AG04450 (cell line): Measurements from ENCODE around the gene TMEM145. TPM values are rescaled to one million over a fixed set of nuclear protein-coding genes. Genes with fewer than 3 reads are reported as not detected.
A peak's percentile ranks its signal among the peaks of the same experiment; 100 is the strongest.

ENCODE experiments used
- CTCF ChIA-PET: fragments of 300-600, 350-600 bp; formaldehyde crosslinking; extraction: SDS; loops from one replicate; lab custom pipeline; 2022; ENCODE audit warnings: antibody characterized with exemption, inconsistent platforms; lab: Charles Lee
- POLR2A ChIA-PET: fragments of 350-600 bp; formaldehyde crosslinking; extraction: SDS; loops from one replicate; lab custom pipeline; 2021; ENCODE audit warnings: antibody characterized with exemption, inconsistent platforms; lab: Yijun Ruan, JAX
- DNase-seq: peaks from one replicate; pipeline ENCODE4 v3.0.0-alpha.2; 2011; ENCODE audit warnings: low read depth, low spot score
- H3K27ac ChIP-seq: one replicate; pipeline ENCODE4 v1.5.1; 2012; ENCODE audit warnings: low read depth, low read length, control low read depth
- H3K27me3 ChIP-seq: one replicate; pipeline ENCODE4 v1.6.0; 2012; ENCODE audit warnings: low read length; ENCODE audit not compliant: control insufficient read depth, insufficient read depth
- H3K4me3 ChIP-seq: 2 replicates; pipeline ENCODE4 v1.5.1; 2011; ENCODE audit warnings: mild to moderate bottlenecking, low read depth, low read length, control low read depth
- H3K9me3 ChIP-seq: 2 replicates; pipeline ENCODE4 v1.5.1; 2012; ENCODE audit warnings: low read length; ENCODE audit not compliant: control insufficient read depth, insufficient read depth
- polyA plus RNA-seq: library from polyadenylated mRNA; depleted of rRNA; stranded (reverse); fragments of >200 nt; gene quantifications from 2 replicates; pipeline ENCODE4 v1.2.3, GENCODE V29; 2011
- TF ChIP-seq, protein P1 (sequence below): IDR thresholded peaks from 2 replicates; pipeline ENCODE4 v1.5.1; 2011; ENCODE audit warnings: low read depth, low read length, control low read depth, inconsistent platforms

TMEM145 gene
- polyA plus RNA-seq, 1 experiment: not detected

DNA sequence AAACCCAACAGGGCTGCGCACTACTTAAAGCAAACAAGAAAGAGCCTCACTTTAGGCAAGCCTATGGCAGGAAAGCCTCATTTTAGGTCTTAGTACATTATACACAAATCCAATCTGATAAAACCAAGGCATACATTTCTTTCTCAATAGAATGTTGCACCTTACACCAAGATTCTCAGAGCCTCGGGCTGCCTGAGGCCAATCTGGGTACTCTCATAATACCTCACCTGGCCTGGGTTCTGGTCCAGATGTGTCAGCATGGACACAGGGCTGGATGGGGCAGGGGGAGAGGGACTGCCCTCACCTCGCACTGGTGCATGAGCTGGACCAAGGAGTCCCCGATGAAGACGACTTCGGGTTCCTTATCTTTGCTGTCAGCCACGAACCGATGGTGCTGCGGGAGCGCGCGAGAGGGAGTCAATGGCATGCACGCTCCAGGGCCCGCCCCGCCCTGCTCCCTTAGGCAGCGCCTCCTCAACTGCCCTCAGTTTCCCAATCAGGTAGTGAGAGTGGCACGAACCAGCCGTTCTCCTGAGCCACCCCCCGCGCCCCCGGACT is 11.4 kb upstream of the TMEM145 start, which contains the start of gene PRR19:
Gene PRR19 (plus strand): TSS at position 487 of the 558 bp plus-strand sequence. CDS start 7,453 bp downstream, outside the sequence.
- H3K9me3 ChIP-seq: peaks cover 3% of the 10 kb centered on the region; the same call in 1 of the 2 replicates
- no peaks in the 10 kb centered on the region for H3K27me3 ChIP-seq
- ChIA-PET CTCF (no interaction called here), POLR2A (interaction anchor here (0.6 to 1.0 kb wide), 4 partner anchors 10 to 55 kb away, joined by 3 to 4 read pairs (median 4); no protein-coding TSS in a partner anchor)
- TF ChIP-seq, protein P1, sequence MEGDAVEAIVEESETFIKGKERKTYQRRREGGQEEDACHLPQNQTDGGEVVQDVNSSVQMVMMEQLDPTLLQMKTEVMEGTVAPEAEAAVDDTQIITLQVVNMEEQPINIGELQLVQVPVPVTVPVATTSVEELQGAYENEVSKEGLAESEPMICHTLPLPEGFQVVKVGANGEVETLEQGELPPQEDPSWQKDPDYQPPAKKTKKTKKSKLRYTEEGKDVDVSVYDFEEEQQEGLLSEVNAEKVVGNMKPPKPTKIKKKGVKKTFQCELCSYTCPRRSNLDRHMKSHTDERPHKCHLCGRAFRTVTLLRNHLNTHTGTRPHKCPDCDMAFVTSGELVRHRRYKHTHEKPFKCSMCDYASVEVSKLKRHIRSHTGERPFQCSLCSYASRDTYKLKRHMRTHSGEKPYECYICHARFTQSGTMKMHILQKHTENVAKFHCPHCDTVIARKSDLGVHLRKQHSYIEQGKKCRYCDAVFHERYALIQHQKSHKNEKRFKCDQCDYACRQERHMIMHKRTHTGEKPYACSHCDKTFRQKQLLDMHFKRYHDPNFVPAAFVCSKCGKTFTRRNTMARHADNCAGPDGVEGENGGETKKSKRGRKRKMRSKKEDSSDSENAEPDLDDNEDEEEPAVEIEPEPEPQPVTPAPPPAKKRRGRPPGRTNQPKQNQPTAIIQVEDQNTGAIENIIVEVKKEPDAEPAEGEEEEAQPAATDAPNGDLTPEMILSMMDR: no peak
- peak within 1 kb of the TSS; percentile 81 for H3K4me3 ChIP-seq
- DNase-seq: no peak
- peak within 1 kb of the TSS; percentile 21 for H3K27ac ChIP-seq

DNA sequence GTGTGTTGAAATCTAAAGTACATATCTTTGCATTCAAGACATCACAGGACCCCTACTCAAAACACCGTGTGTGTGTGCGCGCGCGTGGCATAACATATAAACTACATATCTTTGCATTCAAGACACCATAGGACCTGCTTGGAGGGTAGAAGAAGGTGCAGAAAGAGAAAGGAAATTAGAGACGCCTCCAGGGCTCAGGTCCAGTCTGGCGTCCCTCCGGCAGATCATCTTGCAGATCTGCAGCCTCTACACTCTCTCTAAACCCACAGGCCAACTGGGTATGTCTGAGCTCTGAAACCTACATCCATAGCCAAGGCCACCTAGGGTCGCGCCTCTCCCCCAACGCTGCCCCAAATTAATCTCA is 10.0 kb upstream of the TMEM145 start:
- POLR2A ChIA-PET: interaction anchor here (1.0 kb wide), 1 partner anchor 56 kb away, joined by 3 read pairs; no protein-coding TSS in a partner anchor
- CTCF ChIA-PET: no interaction called here
- TF ChIP-seq, protein P1: no peak
- Histone ChIP-seq H3K27ac (peak overlapping the region; percentile 21), H3K27me3 (no peaks in the 10 kb centered on the region), H3K4me3 (peak overlapping the region; percentile 81), H3K9me3 (peaks cover 6% of the 10 kb centered on the region; the same call in 1 of the 2 replicates)
- no peak for DNase-seq

DNA sequence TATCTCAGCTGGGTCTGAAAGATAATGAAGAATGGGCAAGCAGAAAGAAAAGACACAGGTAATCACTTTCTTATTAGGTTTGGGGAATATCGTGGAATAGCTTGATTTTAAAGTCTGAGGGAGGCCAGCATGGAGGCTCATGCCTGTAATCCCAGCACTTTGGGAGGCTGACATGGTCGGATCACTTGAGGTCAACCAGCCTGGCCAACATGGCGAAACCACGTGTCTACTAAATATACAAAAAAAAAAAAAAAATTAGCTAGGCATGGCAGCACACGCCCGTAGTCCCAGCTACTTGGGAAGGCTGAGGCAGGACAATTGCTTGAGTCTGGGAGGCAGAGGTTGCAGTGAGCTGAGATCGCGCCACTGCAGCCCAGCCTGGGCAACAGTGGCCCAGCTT is 9.2 kb upstream of the TMEM145 start:
- DNase-seq: no peak
- no peaks in the 10 kb centered on the region for H3K27me3 ChIP-seq
- ChIA-PET POLR2A (no interaction called here), CTCF (interaction anchor here (0.6 to 1.0 kb wide), 4 partner anchors 10 to 114 kb away, joined by 3 read pairs; no protein-coding TSS in a partner anchor)
- H3K9me3 ChIP-seq: peaks cover 6% of the 10 kb centered on the region; the same call in 1 of the 2 replicates
- H3K27ac ChIP-seq: no peak overlapping the region
- no peak overlapping the region for H3K4me3 ChIP-seq
- TF ChIP-seq, protein P1: no peak

DNA sequence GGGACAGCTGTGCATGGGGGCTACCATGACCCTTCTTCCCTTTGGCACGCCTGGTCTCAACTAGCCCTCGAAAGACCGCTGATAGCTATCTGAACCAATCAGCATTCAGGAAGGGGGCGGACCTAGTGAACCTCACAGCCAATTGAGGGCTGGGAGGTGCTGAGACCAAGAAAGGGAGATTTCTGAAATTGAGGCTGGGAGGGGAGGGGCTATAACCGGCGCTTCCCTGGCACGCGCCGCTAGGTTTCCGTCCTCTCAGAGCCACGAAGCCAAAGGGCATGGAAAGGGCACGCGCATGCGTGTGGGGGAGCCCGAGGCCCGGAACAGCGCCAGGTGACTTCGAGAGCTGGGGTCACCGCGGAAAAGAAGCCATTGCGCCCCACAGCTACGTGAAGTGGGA is 6.5 kb upstream of the TMEM145 start:
- H3K27ac ChIP-seq: no peak overlapping the region
- TF ChIP-seq, protein P1: no peak
- POLR2A ChIA-PET: no interaction called here
- no peak for DNase-seq
- peaks cover 6% of the 10 kb centered on the region; the same call in 1 of the 2 replicates for H3K9me3 ChIP-seq
- H3K4me3 ChIP-seq: no peak overlapping the region
- H3K27me3 ChIP-seq: no peaks in the 10 kb centered on the region
- CTCF ChIA-PET: interaction anchor here (2.0 kb wide), 1 partner anchor 10 kb away, joined by 7 read pairs; no protein-coding TSS in a partner anchor

DNA sequence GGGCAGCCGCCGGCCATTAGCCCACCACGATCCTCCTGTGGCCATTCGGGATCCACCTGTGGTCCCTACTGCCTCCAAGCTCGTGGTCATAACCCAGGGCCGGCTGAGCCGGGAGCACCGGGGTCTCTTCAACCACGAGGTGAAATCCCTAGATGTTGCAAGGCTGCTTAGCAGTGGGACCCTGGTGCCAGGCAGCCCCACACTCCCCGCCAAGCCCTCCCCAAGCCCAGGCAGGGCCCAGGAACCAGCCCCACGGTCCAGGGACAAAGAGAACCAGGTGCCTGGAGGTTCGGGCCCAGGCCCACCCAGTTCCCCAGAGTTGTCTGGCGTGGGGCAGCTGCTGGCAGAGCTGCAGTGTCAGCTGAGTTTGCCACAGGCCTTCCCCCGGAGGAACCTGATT is 3.4 kb upstream of the TMEM145 start:
- Histone ChIP-seq H3K27ac (no peak overlapping the region), H3K4me3 (no peak overlapping the region), H3K9me3 (peaks cover 3% of the 10 kb centered on the region; the same call in 1 of the 2 replicates), H3K27me3 (peaks cover 11% of the 10 kb centered on the region)
- CTCF ChIA-PET: no interaction called here
- TF ChIP-seq, protein P1: no peak
- POLR2A ChIA-PET: no interaction called here
- DNase-seq: no peak
